Activated T-cell treated with anti-CD3 and anti-CD28 coated beads, Interleukin-2, amount 50 U/mL, for 48 hours (primary cell): ENCODE data around the gene SART1.
"Not testable (repeated sequence)": the region's sequence is repeated elsewhere in the genome, so short reads cannot be mapped to it uniquely, and the experiment has no call there.

Experiments used
- DNase-seq, 2 experiments: peaks; one replicate each; pipeline ENCODE4 v3.0.0-alpha.2; 2020

The SART1 gene

DNA sequence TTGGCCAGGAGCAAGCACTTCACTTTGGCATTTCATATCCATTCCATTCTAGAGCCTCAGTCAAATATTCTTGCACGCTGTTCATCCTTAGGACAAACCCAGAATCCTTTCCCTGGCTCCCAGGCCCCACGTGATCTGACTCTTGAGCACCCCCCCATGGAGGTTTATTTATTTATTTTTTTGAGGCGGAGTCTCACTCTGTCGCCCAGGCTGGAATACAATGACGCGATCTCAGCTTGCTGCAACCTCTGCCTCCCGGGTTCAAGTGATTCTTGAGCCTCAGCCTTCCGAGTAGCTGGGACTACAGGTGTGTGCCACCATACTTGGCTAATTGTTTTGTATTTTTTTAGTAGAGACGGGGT is 29.0 kb upstream of the SART1 start:
- no peak for DNase-seq

GRCh38 chr11:65934014-65934413 is 27.5 kb upstream of the SART1 start:
- no peak for DNase-seq

DNA sequence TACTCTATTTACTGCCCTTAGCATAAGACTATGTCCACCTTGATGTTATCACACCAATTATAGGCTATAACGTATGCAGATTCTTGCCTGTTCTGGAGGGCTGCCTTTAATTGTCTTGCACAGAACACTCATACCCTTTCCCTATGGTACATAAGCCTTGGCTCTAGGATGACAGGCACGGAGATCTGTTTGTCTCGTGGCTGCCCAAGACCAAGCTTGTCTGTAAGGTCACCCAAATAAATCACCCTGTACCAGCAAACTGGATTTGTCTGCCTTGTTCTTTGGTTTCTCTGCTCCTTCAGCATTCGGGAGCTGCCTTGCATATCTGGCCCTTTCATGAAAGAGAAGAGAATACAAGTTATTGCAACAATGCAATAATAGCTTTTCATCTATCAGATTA is 23.8 kb upstream of the SART1 start:
- no peak for DNase-seq

DNA sequence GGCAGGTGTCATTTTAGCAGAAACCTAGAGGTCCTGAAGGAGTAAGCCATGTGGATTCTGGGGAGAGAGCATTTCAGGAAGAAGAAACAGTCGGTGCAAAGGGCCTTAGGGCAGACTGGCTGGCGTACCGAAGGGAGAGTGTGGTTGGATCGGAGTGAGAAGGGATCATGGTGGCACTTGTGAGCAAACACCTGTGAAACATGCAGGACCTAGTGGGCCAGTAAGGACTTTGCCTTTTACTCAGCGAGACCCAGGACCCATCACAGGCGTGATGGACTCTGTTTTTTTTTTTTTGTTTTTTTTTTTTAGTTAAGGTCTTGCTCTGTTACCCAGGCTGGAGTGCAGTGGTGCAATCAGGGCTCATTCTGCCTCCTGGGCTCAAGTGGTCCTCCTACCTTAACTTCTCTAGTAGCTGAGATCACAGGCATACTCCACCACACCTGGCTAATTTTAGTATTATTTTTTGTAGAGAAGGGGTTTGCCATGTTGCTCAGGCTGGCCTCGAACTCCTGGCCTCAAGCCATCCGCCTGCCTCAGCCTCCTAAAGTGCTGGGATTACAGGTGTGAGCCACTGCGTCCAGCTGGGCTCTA is 19.7 kb upstream of the SART1 start:
- DNase-seq = no peak

DNA sequence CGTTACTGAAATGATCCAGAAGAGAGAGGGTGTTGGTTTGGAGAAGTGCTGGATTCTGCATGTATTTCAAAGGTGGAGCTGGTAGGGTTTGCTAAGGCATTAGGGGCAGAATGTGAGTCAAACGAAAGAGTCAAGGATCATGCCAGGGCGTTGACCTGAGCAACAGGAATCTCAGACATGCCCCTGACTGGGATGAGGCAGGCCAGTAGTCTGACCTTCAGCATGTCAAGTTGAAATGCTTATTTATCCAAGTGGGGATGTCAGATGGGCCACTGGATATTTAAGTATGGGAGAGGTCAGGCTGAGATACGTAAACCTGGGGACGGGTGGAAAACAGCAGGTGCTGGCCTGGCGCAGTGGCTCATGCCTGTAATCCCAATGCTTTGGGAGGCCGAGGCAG is 19.0 kb upstream of the SART1 start:
- no peak for DNase-seq

- DNase-seq = no peak
These were observed 17.3 kb upstream of the SART1 start for GRCh38 chr11:65944191-65944590.

- no peak for DNase-seq
These were observed 16.8 kb upstream of the SART1 start for GRCh38 chr11:65944767-65945166.

DNA sequence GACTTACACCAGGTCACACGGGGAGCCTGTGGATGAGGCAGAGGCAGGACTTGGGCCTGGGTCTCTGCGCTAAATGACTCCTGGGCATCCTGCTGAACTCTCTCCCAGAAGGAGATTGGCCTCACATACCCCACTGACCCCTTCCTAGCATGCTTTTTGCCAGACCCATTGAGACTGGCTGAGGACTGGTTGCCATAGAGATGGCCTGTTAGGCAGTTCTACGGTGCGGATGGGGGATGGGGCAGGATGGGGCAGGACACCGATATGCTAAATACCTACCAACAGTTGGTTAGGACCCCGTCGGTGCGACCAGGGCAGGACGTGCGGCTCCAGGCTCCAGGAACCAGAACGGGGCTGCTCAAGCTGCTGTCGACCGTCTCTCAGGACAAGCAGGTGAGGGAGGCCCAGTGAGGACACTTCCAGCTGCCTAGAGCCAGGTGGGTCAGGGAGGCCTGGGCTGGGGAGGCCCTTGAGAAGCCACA is 16.1 kb upstream of the SART1 start, which contains the start of gene TSGA10IP:
Gene TSGA10IP (plus strand): TSS at position 51 of the 482 bp plus-strand sequence. CDS start 196 bp downstream, at position 247.
- DNase-seq = no peak

DNA sequence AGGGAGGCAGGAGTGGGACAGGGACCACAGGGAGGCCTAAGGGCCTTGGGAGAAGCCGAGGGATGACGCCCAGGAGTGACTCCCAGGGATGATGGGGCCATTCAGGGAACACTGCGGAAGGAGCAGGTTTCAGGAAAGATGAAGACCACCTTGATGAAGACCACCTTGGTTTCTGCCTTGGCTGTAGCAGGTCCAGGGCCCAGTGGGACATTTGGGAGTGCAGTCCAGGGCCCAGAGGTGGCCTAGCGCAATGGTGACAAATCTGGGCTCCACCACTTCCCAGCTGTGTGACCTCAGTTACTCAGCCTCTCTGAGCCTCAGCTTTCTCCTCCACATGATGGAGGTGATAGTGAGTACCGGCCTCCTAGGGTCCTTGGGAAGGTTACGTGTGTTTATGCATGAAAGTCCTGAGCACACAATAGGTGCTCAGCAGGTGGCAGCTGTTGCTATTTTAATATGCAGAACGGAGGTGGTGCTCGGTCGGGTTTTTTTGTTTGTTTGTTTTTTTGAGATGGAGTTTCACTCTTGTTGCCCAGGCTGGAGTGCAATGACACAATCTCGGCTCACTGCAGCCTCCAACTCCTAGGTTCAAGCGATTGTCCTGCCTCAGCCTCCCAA is 15.5 kb upstream of the SART1 start:
- no peak for DNase-seq

- DNase-seq = no peak
These were observed 14.9 kb upstream of the SART1 start for GRCh38 chr11:65946655-65947054.

DNA sequence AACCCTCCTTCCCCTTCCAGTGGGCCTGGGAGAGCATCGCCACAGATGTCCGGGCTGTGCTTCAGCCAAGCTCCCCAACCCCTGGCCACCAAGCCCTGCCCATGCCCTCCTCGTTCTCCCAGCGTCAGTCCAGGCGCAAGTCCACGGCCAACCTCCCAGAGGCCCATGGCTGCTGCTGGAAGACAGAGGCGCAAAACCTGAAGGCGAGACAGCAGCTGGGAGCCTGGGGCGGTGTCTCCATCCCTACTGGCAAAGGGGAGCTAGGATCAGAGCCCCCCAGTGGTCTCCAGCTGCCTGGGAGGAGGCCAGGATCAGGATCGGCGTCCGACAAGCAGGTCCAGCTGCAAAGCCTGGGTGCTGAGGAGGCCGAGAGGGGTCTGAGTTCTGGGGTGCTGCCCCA is 14.4 kb upstream of the SART1 start:
- no peak for DNase-seq

DNA sequence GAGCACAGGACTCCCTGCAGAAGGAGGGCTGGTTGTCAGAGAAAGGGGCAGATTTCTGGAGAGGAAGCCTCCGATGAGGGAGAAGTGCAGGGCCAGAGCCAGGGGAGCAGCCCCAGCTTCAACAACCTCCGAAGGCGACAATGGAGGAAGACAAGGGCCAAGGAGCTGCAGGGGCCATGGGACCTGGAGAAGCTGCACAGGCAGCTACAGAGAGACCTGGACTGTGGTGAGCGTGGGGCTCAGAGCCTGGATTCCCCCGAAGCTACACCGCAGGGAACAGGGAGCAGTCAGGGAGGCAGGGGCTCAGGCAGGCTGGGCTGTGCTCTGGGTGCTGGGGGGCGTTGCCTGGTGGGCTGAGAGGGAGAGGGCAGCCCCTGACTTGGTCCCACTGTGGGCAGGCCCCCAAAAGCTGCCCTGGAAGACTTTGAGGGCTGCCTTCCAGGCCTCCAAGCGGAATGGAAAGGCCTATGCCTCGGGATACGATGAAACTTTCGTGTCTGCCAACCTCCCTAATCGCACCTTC is 13.9 kb upstream of the SART1 start:
- no peak for DNase-seq

- DNase-seq = not testable (repeated sequence)
These were observed 10.8 kb upstream of the SART1 start for GRCh38 chr11:65950711-65951110.

DNA sequence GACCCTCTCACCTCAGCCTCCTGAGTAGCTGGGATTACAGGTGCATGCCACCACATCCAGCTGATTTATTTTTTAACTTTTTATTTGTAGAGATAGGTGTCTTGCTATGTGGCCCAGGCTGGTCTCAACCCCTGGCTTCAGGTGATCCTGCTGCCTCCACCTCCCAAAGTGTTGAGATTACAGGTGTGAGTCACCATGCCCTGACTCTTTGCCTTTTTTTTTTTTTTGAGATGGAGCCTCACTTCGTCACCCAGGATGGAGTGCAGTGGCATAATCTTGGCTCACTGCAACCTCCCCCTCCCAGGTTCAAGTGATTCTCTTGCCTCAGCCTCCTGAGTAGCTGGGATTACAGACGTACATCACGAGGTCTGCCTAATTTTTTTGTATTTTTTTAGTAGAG is 9.9 kb upstream of the SART1 start:
- not testable (repeated sequence) for DNase-seq

DNA sequence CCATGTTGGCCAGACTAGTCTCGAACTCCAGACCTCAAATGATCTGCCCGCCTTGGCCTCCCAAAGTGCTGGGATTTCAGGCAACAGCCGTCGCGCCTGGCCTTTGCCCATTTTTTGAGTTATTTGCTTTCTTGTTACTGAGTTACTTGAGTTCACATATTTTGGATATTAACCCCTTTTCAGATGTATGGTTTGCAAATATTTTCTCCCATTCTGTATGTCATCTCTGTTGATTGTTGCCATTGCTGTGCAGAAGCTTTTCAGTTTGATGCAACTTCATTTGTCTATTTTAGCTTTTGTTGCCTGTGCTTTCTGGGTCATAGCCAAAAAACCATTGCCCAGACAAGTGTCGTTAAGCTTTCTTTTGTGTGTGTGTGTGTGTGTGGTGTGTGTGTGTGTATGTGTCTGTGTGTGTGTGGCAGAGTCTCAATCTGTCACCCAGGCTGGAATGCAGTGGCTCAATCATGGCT is 9.4 kb upstream of the SART1 start:
- no peak for DNase-seq

GRCh38 chr11:65953471-65953870 is 8.1 kb upstream of the SART1 start:
- no peak for DNase-seq

DNA sequence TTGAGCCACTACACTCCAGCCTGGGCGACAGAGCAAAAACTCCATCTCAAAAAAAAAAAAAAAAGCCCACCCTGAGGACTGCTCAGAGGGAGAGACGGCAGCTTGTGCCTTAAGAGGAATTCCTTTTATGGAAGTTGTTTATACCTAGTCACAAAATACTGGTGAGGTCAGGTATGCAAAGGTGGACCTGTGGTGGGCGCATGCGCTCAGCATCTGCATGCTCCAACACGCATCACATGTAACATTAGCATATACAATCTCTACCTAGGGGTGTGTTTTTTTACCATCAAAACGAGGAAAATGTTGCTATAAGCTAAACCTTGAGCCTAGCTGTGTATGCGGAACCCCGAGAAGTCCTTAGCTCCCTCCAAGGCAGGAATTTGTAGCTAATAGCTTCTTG is 6.8 kb upstream of the SART1 start:
- no peak for DNase-seq

DNA sequence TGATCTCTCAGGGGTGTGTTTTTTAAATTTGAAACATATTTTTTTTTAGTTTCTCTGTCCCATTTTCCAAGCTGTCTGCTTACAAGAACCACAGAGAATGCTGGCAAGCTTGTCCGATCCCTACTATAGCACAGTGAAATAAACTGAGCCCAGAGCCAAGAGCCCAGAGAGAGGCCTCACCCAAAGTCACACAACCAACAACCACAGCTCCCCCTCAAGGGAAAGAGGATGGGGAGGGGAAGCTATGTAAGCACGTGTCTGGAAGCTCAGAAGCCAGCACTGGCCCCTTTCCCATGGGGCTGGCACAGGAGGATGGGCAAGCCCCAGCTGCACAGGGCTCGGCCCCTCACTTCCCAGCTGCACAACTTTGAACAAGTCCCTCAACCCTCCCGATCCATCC is 3.2 kb upstream of the SART1 start:
- DNase-seq = no peak

DNA sequence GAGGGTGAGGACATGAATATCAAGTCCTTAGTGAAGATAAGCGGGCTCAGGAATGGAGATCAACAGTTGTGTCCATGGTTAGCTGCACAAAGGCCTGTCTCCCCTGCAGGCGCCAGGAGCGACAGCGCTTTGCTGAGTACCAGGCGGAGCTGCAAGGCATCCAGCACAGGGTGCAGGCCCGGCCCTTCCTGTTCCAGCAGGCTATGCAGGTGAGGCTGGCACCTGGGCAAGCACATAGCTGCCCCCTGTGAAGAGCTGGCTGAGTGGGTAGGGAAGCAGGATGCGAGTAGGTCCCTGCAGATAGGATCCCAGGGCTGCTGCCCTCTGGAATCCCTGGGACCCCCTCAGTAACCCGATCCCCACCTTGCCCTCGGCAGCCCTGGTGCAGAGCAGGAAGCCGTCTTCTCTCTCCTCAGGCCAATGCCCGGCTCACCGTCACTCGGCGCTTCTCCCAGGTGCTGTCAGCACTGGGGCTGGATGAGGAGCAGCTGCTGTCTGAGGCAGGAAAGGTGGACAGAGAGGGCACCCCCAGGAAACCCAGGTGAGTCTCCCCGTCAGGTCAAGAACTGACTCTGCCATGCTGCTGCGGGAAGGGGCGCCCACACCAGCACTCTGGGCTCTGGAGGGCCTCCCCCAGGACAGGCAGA is 2.6 kb upstream of the SART1 start:
- DNase-seq = no peak

GRCh38 chr11:65960824-65961266 is 689 bp upstream of the SART1 start:
- no peak for DNase-seq

- DNase-seq = no peak
These were observed 619 bp downstream of the SART1 start for GRCh38 chr11:65962141-65962564.

- no peak for DNase-seq
These were observed 3.4 kb downstream of the SART1 start for GRCh38 chr11:65964906-65965305.

- DNase-seq = no peak
These were observed 4.6 kb downstream of the SART1 start for GRCh38 chr11:65965986-65966762.
